ENCODE measurements around the gene DMRT3.
A peak's percentile ranks its signal among the peaks of the same experiment; 100 is the strongest.

The DMRT3 gene

GRCh38 chr9:1008216-1008615 lies 31.8 kb downstream of the DMRT3 start:
- Histone ChIP-seq H3K4me1 (ENCODE audit: low read length) (peaks cover 34% of the 10 kb centered on the region), H3K79me2 (ENCODE audit: low read length) (no peaks in the 10 kb centered on the region), H4K20me1 (ENCODE audit: insufficient read depth, low read length) (no peaks in the 10 kb centered on the region), H3K27me3 (ENCODE audit: low read depth, low read length) (no peaks in the 10 kb centered on the region), H3K4me2 (ENCODE audit: low read length) (no peak overlapping the region), H3K9ac (ENCODE audit: low read length) (no peak overlapping the region), H3K27ac (ENCODE audit: low read length) (no peak overlapping the region), H2AFZ (ENCODE audit: low read depth, low read length) (no peak overlapping the region), H3K9me3 (ENCODE audit: insufficient read depth, low read length) (no peaks in the 10 kb centered on the region), H3K36me3 (replicated peaks; ENCODE audit: low read depth, low read length) (no peaks in the 10 kb centered on the region), H3K4me3 (ENCODE audit: low read length) (no peak overlapping the region)
- TF ChIP-seq CTCF (IDR thresholded peaks at IDR 0.05; ENCODE audit: low read depth, low read length) (no peak), EZH2phosphoT487 (IDR thresholded peaks at IDR 0.05; ENCODE audit: low read depth) (no peak)

- H3K9me3 ChIP-seq (ENCODE audit: insufficient read depth, low read length), result no peaks in the 10 kb centered on the region
- peak overlapping the region; percentile 53 for H3K4me2 ChIP-seq (ENCODE audit: low read length)
- no peaks in the 10 kb centered on the region for H3K27me3 ChIP-seq (ENCODE audit: low read depth, low read length)
- no peak overlapping the region for H3K9ac ChIP-seq (ENCODE audit: low read length)
- H4K20me1 ChIP-seq (ENCODE audit: insufficient read depth, low read length), result no peaks in the 10 kb centered on the region
- peak overlapping the region; percentile 44 for H3K4me3 ChIP-seq (ENCODE audit: low read length)
- H2AFZ ChIP-seq (ENCODE audit: low read depth, low read length), result peak overlapping the region; percentile 90
- no peaks in the 10 kb centered on the region for H3K36me3 ChIP-seq (replicated peaks; ENCODE audit: low read depth, low read length)
- H3K4me1 ChIP-seq (ENCODE audit: low read length), result peaks cover 31% of the 10 kb centered on the region
- TF ChIP-seq EZH2phosphoT487 (IDR thresholded peaks at IDR 0.05; ENCODE audit: low read depth), result no peak
- TF ChIP-seq CTCF (IDR thresholded peaks at IDR 0.05; ENCODE audit: low read depth, low read length), result peak; percentile 94
- no peak overlapping the region for H3K27ac ChIP-seq (ENCODE audit: low read length)
- no peaks in the 10 kb centered on the region for H3K79me2 ChIP-seq (ENCODE audit: low read length)
Observed at GRCh38 chr9:1009101-1009707, 32.7 kb downstream of the DMRT3 start.

- Histone ChIP-seq H4K20me1 (ENCODE audit: insufficient read depth, low read length) (no peaks in the 10 kb centered on the region), H3K27me3 (ENCODE audit: low read depth, low read length) (no peaks in the 10 kb centered on the region), H3K4me1 (ENCODE audit: low read length) (peaks cover 12% of the 10 kb centered on the region), H3K9ac (ENCODE audit: low read length) (no peak overlapping the region), H3K4me2 (ENCODE audit: low read length) (no peak overlapping the region), H3K36me3 (replicated peaks; ENCODE audit: low read depth, low read length) (no peaks in the 10 kb centered on the region), H3K9me3 (ENCODE audit: insufficient read depth, low read length) (no peaks in the 10 kb centered on the region), H3K27ac (ENCODE audit: low read length) (no peak overlapping the region), H2AFZ (ENCODE audit: low read depth, low read length) (no peak overlapping the region), H3K4me3 (ENCODE audit: low read length) (no peak overlapping the region), H3K79me2 (ENCODE audit: low read length) (no peaks in the 10 kb centered on the region)
- no peak for TF ChIP-seq EZH2phosphoT487 (IDR thresholded peaks at IDR 0.05; ENCODE audit: low read depth)
- TF ChIP-seq CTCF (IDR thresholded peaks at IDR 0.05; ENCODE audit: low read depth, low read length), result no peak
Observed at GRCh38 chr9:1013021-1013420, 36.6 kb downstream of the DMRT3 start.

- Histone ChIP-seq H3K4me2 (ENCODE audit: low read length) (no peak overlapping the region), H4K20me1 (ENCODE audit: insufficient read depth, low read length) (no peaks in the 10 kb centered on the region), H3K4me3 (ENCODE audit: low read length) (no peak overlapping the region), H3K79me2 (ENCODE audit: low read length) (no peaks in the 10 kb centered on the region), H3K4me1 (ENCODE audit: low read length) (peaks cover 3% of the 10 kb centered on the region; the same call in 1 of the 2 replicates), H3K27me3 (ENCODE audit: low read depth, low read length) (no peaks in the 10 kb centered on the region), H3K27ac (ENCODE audit: low read length) (no peak overlapping the region), H3K36me3 (replicated peaks; ENCODE audit: low read depth, low read length) (no peaks in the 10 kb centered on the region), H3K9me3 (ENCODE audit: insufficient read depth, low read length) (no peaks in the 10 kb centered on the region), H2AFZ (ENCODE audit: low read depth, low read length) (no peak overlapping the region), H3K9ac (ENCODE audit: low read length) (no peak overlapping the region)
- TF ChIP-seq EZH2phosphoT487 (IDR thresholded peaks at IDR 0.05; ENCODE audit: low read depth), result no peak
- TF ChIP-seq CTCF (IDR thresholded peaks at IDR 0.05; ENCODE audit: low read depth, low read length), result no peak
Observed at GRCh38 chr9:1014225-1014624, 37.8 kb downstream of the DMRT3 start.
